IMR-90 (cell line): ENCODE measurements around the gene HHIPL1. TPM values are rescaled to one million over a fixed set of nuclear protein-coding genes. Genes with fewer than 3 reads are reported as not detected.

Experiments
- ATAC-seq: fragments of 200-7000 bp; cut with Tn5 transposase; 2 replicates; pipeline ENCODE4 v1.9.1; 2020; ENCODE audit warnings: low read depth, mild to moderate bottlenecking, moderate library complexity
- BruUV-seq: library from RNA; stranded (reverse); fragments of 400-500 nt; replicated peaks from 2 replicates; lab custom pipeline; 2021; lab: Mats Ljungman, UMichigan
- CTCF ChIA-PET: fragments of 300-600 bp; formaldehyde crosslinking; extraction: SDS; loops from one replicate; lab custom pipeline; 2021; ENCODE audit warnings: antibody characterized with exemption; lab: Yijun Ruan, JAX
- POLR2A ChIA-PET: fragments of 300-600 bp; sonication (Branson Sonifier 250); formaldehyde crosslinking; loops from one replicate; lab custom pipeline; 2022; ENCODE audit warnings: antibody characterized with exemption; ENCODE audit not compliant: unreplicated experiment; lab: Charles Lee
- DNase-seq: peaks from one replicate; pipeline ENCODE4 v3.0.0; 2013
- H2AFZ ChIP-seq: replicated peaks from 2 replicates; pipeline ENCODE3; 2013; ENCODE audit warnings: low read length, mild to moderate bottlenecking; ENCODE audit not compliant: poor library complexity
- H2AK5ac ChIP-seq: 2 replicates; pipeline ENCODE4 v1.6.1; 2013; ENCODE audit warnings: low read depth, low read length, inconsistent platforms
- H2AK9ac ChIP-seq: replicated peaks from 2 replicates; pipeline ENCODE3; 2013; ENCODE audit warnings: mild to moderate bottlenecking, low read depth, low read length, moderate library complexity; ENCODE audit not compliant: poor library complexity
- H2BK120ac ChIP-seq: 2 replicates; pipeline ENCODE4 v1.6.1; 2013; ENCODE audit warnings: low read depth, low read length, inconsistent platforms
- H2BK15ac ChIP-seq: 3 replicates; pipeline ENCODE4 v1.6.1; 2013; ENCODE audit warnings: low read depth, low read length, inconsistent platforms
- H2BK20ac ChIP-seq: 2 replicates; pipeline ENCODE4 v1.6.1; 2013; ENCODE audit warnings: low read depth, mild to moderate bottlenecking, inconsistent platforms, low read length, moderate library complexity
- H2BK5ac ChIP-seq: 2 replicates; pipeline ENCODE4 v1.6.1; 2013; ENCODE audit warnings: mild to moderate bottlenecking, low read depth, low read length, inconsistent platforms; ENCODE audit not compliant: poor library complexity, severe bottlenecking
- H3K14ac ChIP-seq: replicated peaks from 2 replicates; pipeline ENCODE4 v1.6.1; 2013; ENCODE audit warnings: low read depth, low read length, inconsistent platforms
- H3K18ac ChIP-seq: 2 replicates; pipeline ENCODE4 v1.6.1; 2013; ENCODE audit warnings: low read depth, low read length, control low read depth
- H3K23ac ChIP-seq: 2 replicates; pipeline ENCODE4 v1.6.1; 2013; ENCODE audit warnings: low read depth, low read length, inconsistent platforms
- H3K27ac ChIP-seq: 2 replicates; pipeline ENCODE4 v1.5.1; 2013; ENCODE audit warnings: mild to moderate bottlenecking, control low read depth, low read length; ENCODE audit not compliant: insufficient read depth
- H3K27me3 ChIP-seq: 2 replicates; pipeline ENCODE4 v1.6.1; 2013; ENCODE audit warnings: low read length; ENCODE audit not compliant: control insufficient read depth, insufficient read depth
- H3K36me3 ChIP-seq: 2 replicates; pipeline ENCODE4 v1.6.1; 2013; ENCODE audit warnings: low read length, mixed read lengths; ENCODE audit not compliant: control insufficient read depth, insufficient read depth
- H3K4ac ChIP-seq: 2 replicates; pipeline ENCODE4 v1.6.1; 2013; ENCODE audit warnings: low read depth, low read length, inconsistent platforms
- H3K4me1 ChIP-seq: 2 replicates; pipeline ENCODE4 v1.6.1; 2013; ENCODE audit warnings: low read length, mixed read lengths; ENCODE audit not compliant: control insufficient read depth, insufficient read depth
- H3K4me2 ChIP-seq: 2 replicates; pipeline ENCODE4 v1.6.1; 2013; ENCODE audit warnings: low read depth, mild to moderate bottlenecking, control low read depth, low read length, moderate library complexity
- H3K4me3 ChIP-seq: 2 replicates; pipeline ENCODE4 v1.5.1; 2013; ENCODE audit warnings: low read depth, mild to moderate bottlenecking, control low read depth, low read length, moderate library complexity; ENCODE audit not compliant: insufficient read depth
- H3K56ac ChIP-seq: 2 replicates; pipeline ENCODE4 v1.6.1; 2013; ENCODE audit warnings: low read length, inconsistent platforms; ENCODE audit not compliant: insufficient read depth; ENCODE audit errors: extremely low read depth
- H3K79me1 ChIP-seq, 2 experiments: 2 replicates each; pipeline ENCODE4 v1.6.1; 2013; ENCODE audit warnings: low read length in 2 of 2, inconsistent platforms in 1 of 2, low read depth in 1 of 2
- H3K9ac ChIP-seq: 2 replicates; pipeline ENCODE4 v1.6.1; 2013; ENCODE audit warnings: low read depth, low read length, control low read depth
- H3K9me1 ChIP-seq: 2 replicates; pipeline ENCODE4 v1.6.1; 2013; ENCODE audit warnings: low read length, inconsistent platforms; ENCODE audit not compliant: insufficient read depth
- H3K9me3 ChIP-seq: 2 replicates; pipeline ENCODE4 v1.6.1; 2013; ENCODE audit warnings: low read length; ENCODE audit not compliant: control insufficient read depth, insufficient read depth
- H4K20me1 ChIP-seq: 2 replicates; pipeline ENCODE4 v1.6.1; 2013; ENCODE audit warnings: low read length, inconsistent platforms; ENCODE audit not compliant: insufficient read depth
- H4K5ac ChIP-seq: 2 replicates; pipeline ENCODE4 v1.6.1; 2013; ENCODE audit warnings: mild to moderate bottlenecking, low read depth, low read length, control low read depth
- H4K8ac ChIP-seq, 2 experiments: 2 replicates each; pipeline ENCODE4 v1.6.1; 2013; ENCODE audit warnings: low read depth in 2 of 2, low read length in 2 of 2, control low read depth in 1 of 2, inconsistent platforms in 1 of 2
- H4K91ac ChIP-seq: 2 replicates; pipeline ENCODE4 v1.6.1; 2013; ENCODE audit warnings: low read depth, low read length, inconsistent platforms; ENCODE audit not compliant: insufficient read depth
- MXI1 ChIP-seq: IDR thresholded peaks from 2 replicates; pipeline ENCODE4 v1.6.1; 2012; ENCODE audit warnings: low read depth, mild to moderate bottlenecking, low read length, moderate library complexity, borderline replicate concordance
- NFE2L2 ChIP-seq: fragments of 150-350 bp; IDR thresholded peaks from 2 replicates; pipeline ENCODE4 v1.6.1; 2016; ENCODE audit warnings: low read depth, mild to moderate bottlenecking, low read length
- WGBS, 2 experiments: methylation state at CpG; one replicate each; pipeline versions ENCODE4 v1.1.5 to v1.1.7; 2013; ENCODE audit warnings: missing lambda C conversion rate in 2 of 2; ENCODE audit not compliant: insufficient read length in 1 of 2; ENCODE audit errors: extremely low coverage in 2 of 2; 5-methylcytosine and 5-hydroxymethylcytosine counted together
- dilution Hi-C: fragments of 300-500 bp; cut with HindIII; formaldehyde crosslinking; loops from one replicate; pipeline ENCODE4 v1.14.3; 2018; ENCODE audit warnings: low sequenced_read_pairs; ENCODE audit not compliant: unreplicated experiment
- in situ Hi-C: fragments of 300-500 bp; cut with MboI; formaldehyde crosslinking; loops from 3 replicates; pipeline ENCODE4 v1.14.3; 2019; ENCODE audit warnings: low sequenced_read_pairs, inconsistent platforms, mixed read lengths
- intact Hi-C: fragments of 100-400 bp; cut with micrococcal nuclease; formaldehyde crosslinking; loops from 2 replicates; pipeline ENCODE4 v1.10.0; 2022
- polyA plus RNA-seq, 3 experiments: library from polyadenylated mRNA; depleted of rRNA; stranded (reverse); fragments of >200 nt; gene quantifications; 2 replicates each; pipeline ENCODE4 v1.2.3, GENCODE V29; 2012; ENCODE audit warnings: low replicate concordance in 1 of 3
- total RNA-seq: library from RNA; depleted of rRNA; stranded (reverse); fragments of >200 nt; gene quantifications from 2 replicates; pipeline ENCODE4 v1.2.3, GENCODE V29; 2012
- TF ChIP-seq, protein P1 (sequence below): conservative IDR thresholded peaks from 2 replicates; pipeline ENCODE4 v1.5.1; 2012; ENCODE audit warnings: mild to moderate bottlenecking, low read depth, low read length, improper control_type of control experiment

HHIPL1 gene
- total and polyA plus RNA-seq, 2 of the 4 experiments (the other 2 are of a cell fraction), result 0.65 to 0.72 TPM

DNA sequence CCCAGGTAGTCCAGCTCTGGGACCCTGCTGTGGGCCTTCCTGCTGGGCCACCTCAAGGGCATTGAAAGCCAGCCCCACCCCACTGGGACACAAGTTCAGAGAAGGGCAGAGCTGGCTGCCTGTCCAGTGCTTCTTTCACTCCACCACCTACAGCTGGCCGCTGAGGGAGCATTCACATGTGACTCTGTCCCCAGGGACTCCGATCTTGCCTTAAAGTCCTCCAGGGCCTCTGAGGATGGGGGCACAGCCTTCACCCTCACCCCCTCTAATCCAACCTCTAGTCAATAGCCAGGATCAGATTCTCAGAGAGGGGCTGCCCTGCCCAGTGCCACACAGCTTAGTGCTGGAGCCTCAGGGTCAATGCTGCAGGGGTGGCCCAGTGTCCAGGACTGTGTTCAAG lies 34.2 kb downstream of the HHIPL1 start:
- intact Hi-C loops, result no loop called here
- WGBS, 2 experiments, result 83% methylated on average over 2 of the region's 2 CpGs; no CpG with 5 or more reads in 1 of the 2 experiments
- Histone ChIP-seq H3K9ac (no peak overlapping the region), H4K8ac (no peak overlapping the region), H2AK5ac (no peak overlapping the region), H3K56ac (no peak overlapping the region), H3K18ac (no peak overlapping the region), H2AFZ (no peak overlapping the region), H3K4me2 (no peak overlapping the region), H2BK15ac (no peak overlapping the region), H3K27ac (no peak overlapping the region), H2BK120ac (no peak overlapping the region), H3K4me3 (no peak overlapping the region), H3K36me3 (no peaks in the 10 kb centered on the region), H3K4me1 (peaks cover 6% of the 10 kb centered on the region), H3K79me1 (no peaks in the 10 kb centered on the region), H4K20me1 (no peaks in the 10 kb centered on the region), H3K9me3 (peaks cover 18% of the 10 kb centered on the region), H3K14ac (no peak overlapping the region), H3K27me3 (peaks cover 19% of the 10 kb centered on the region), H2BK5ac (no peak overlapping the region), H4K91ac (no peak overlapping the region), H2BK20ac (no peak overlapping the region), H3K23ac (no peak overlapping the region), H4K5ac (no peak overlapping the region), H3K9me1 (no peaks in the 10 kb centered on the region), H2AK9ac (no peak overlapping the region), H3K4ac (no peak overlapping the region)
- in situ Hi-C loops, result no loop called here
- DNase-seq (no peak), ATAC-seq (no peak)
- ChIA-PET CTCF (no interaction called here), POLR2A (no interaction called here)
- dilution Hi-C loops, result no loop called here
- TF ChIP-seq NFE2L2, result no peak
- TF ChIP-seq MXI1, result no peak
- TF ChIP-seq, protein P1, sequence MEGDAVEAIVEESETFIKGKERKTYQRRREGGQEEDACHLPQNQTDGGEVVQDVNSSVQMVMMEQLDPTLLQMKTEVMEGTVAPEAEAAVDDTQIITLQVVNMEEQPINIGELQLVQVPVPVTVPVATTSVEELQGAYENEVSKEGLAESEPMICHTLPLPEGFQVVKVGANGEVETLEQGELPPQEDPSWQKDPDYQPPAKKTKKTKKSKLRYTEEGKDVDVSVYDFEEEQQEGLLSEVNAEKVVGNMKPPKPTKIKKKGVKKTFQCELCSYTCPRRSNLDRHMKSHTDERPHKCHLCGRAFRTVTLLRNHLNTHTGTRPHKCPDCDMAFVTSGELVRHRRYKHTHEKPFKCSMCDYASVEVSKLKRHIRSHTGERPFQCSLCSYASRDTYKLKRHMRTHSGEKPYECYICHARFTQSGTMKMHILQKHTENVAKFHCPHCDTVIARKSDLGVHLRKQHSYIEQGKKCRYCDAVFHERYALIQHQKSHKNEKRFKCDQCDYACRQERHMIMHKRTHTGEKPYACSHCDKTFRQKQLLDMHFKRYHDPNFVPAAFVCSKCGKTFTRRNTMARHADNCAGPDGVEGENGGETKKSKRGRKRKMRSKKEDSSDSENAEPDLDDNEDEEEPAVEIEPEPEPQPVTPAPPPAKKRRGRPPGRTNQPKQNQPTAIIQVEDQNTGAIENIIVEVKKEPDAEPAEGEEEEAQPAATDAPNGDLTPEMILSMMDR, result no peak
- BruUV-seq, result no TSS peak
